HG03432 (cell line): ENCODE data around the gene HRH3.

Experiments
- ATAC-seq: cut with Tn5 transposase; IDR thresholded peaks from one replicate; pipeline ENCODE4 v1.9.1; 2021; ENCODE audit warnings: mild to moderate bottlenecking, moderate library complexity; ENCODE audit not compliant: unreplicated experiment

Gene HRH3

DNA sequence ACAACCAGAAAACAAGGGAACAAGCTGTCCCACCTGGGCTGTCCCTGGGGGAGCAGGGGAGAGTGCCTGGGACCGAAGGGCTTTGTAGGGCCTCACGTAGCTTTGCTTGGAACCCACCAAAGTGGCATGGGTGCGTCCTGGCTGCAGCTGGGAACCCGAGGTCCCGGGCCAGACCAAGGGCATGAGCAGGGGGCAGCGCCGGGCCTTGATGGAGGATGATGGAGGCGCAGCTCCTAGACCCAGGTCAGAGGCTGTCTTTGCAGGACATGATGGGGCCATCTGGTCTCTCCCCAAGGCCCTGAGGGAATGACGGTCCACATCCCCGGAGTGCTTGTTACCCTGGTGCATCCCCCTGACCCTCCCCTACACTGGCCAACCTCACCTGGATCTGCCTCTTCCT, 10.6 kb upstream of the HRH3 start:
- ATAC-seq: no peak

DNA sequence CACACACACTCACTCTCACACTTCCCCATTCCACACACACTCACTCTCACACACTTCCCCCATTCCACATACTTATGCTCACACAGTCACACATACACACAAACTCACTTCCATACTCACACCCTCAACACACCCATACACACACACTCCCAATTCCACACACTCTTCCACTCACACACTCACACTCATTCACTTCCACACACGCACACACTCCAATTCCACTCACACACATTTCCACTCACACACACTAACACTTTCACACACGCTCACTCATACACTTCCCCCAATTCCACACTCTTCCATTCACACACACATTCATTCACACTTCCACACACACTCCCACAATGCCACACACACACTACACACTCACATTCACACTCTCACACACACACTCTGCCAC, 10.2 kb upstream of the HRH3 start:
- ATAC-seq: no peak

GRCh38 chr20:62229667-62230066, 9.6 kb upstream of the HRH3 start:
- no peak for ATAC-seq

- no peak for ATAC-seq
Measured at GRCh38 chr20:62228982-62229545, 9.0 kb upstream of the HRH3 start.

DNA sequence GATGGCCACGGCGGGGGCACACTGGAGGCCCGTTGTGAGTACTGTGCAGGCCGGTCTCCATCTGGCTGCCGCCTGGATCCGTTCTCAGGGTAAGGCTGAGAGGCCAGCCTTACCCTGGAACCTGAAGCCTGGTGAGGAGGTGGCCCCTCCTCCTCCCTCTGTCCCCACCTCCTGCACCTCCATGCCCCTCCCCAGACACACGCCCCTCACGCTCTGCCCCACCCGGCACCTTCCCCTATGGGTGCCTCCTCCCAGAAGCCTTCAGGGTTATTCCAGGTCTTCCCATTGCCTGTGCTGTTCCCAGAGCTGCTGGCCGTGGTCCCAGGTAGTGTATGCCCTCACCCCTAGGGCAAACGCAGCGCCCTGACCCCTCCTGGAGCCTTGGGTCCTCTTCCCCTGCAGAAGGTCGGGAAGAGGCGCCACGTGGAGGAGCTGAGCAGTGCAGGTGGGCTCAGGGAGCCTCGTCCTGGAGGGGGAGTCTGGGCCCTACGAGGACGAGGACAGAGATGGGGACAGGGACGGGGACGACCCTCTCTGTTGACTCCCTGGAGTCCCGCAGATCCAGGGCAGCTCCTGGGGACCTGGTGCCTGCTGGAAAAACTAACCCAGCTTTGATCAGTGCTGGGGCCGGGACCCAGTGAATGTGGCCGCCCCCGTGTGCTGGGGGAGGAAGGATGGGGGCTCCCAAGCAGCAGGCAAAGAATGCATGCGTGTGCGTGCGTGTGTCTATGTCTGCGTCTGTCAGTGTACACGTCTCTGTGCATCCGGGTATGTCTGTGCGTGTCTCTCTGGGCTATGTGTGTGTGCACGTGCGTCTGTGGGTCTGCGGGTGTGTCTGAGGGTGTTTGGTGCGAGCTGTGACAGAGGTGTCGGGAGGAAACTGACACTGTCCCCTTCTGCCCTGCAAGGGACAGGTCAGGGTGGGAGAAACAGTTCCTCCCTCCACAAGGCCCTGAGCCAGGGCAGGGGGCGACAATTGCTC, 8.2 kb upstream of the HRH3 start:
- ATAC-seq: no peak

DNA sequence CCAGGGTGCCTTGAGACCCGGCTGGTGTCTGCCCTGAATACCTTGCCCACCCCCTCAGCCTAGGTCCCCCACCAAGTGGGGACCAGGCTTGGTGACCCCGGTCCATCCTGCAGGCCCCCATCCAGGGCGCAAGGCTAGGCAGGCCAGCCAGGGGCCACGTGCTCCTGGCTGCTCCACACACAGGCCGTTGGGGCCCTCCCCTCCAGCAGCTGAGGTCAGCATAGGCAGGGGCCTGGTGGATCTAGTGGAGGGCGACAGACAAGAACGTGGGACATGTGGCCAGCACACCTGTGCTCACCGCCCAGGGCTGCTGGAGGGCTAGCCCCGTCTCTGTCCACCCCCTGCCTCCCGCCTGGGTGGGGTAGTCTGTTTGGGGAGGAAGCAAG, 7.5 kb upstream of the HRH3 start:
- no peak for ATAC-seq

DNA sequence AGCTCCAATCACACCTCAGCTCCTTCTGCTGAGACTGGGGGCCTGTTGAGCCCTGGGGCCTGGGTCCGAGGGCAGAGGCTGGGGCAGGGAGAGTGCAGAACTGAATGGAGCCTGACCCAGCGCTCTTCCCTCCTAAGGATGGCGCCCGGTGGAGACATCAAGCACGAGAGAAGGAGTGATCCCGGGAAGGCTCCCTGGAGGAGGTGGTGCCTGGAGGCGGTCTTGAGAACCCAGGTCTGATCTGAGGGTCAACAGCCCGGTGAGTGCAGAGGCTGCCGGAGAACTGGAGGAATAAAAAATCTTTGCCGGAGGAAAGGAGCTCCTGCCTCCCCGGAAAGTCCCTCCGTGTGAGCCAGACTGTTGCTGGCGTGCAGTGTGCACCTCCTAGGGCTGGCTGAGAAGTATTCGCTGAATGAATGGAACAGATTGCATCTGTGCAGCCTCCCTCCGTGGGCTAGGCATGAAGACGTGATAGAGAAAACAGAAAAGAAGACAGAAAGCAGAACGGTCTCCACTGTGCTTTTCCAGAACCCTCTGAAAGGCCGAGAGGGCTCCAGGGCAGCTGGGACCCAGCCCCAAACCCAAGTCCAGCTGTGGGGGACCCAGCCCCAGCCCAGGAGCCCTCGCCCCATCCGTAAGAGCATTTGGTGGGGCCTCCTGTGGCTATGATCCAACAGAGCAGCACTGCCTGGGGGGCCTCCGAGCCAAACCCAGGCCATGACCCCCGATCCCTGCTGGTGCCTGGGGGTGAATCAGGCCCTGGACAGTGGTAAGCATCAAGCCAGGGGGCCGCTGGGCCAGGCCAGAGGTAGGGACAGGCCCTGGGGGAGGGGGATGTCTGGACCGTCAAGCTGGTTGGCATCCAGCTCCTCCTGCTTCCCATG, 6.9 kb upstream of the HRH3 start:
- no peak for ATAC-seq

DNA sequence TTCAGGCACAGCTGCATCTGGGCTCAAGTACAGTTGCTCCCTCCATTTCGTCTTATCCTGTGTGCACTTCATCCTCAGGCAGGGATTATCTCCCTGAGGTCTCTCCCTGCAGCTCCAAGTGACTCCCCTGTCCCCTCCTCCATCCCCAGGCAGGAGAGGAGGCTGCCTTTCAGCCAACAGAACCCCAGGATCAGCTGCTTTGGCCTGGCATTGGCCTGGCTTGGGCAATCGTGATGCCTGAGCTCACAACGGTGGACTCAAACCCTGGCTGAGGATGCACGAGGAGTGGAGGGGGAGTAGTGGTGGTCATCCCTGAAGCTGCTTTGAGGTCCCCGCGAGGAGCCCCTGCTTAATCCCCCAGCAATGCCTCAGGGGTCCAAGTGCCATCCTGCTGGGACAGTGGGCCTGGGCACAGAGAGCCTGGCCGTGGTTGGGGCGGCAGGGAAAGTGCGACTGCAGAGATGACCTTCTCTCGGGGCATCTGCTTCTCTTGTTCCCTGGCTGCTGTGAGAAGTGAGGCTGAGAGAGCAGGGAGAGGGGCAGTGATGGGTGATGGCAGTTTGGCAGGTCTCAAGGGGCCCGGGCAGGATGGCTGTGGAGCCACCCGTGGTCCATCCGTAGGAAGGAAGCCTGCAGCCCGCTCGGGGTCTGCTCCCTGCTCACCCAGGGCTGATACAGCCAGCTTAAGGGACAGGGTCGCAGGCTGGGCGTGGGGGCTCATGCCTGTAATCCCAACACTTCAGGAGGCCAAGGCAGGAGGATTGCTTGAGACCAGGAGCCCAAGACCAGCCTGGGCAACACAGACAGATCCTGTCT, 6.0 kb upstream of the HRH3 start:
- ATAC-seq: no peak

GRCh38 chr20:62225026-62225425, 4.9 kb upstream of the HRH3 start:
- no peak for ATAC-seq

DNA sequence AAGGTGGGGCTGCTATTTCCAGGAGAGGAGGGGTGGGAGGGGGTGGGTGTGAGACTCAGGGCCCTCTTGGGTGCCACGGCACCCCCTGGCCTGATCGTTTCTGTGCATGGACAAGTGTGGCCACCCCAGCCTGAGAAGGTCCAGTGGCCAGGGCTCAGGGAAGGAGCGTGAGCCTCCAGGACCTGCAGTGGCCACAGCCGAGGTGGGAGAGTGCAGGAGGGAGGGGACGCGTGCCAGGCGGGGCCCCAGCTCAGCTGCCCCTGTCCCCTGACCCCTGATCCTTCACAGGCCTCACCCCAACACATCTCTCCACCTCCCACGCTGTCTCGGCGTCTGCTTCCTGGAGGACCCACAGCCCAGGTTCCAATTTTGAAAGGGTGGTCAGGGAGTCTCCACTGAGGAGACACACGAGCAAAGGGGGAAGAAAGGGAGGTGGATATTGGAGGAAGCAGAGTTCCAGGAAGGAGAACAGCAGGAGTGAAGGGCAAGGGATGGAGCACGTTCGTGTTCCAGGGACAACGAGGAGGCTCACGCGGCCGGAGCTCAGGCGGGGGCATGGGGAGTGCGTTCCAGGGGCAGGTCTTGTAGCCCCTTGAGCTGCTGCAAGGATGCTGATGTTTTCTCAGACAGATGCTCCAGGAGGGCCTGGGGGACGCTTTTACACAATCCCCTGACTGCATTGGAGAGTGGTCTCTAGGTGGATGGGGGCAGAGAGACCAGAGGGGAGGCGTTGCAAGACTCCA, 4.2 kb upstream of the HRH3 start:
- ATAC-seq: no peak

DNA sequence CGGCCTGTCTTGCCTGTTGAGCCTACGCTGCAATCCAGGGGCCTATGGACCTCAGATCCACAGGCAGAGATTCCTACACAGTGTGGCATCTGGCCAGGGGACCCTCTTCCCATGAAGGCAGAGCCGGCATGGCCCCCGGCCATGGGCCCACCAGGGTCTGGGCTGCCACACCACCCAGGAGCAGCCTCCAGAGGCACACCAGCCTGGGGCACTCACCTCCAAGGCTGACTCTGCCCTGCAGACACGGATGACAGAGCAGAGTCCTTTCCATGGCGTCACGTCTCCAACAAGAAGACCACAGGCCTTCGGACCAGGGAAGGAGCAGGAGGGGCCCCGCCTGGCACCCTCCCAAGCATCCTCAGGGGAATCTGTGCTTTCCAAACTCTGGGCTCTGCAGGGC, 3.5 kb upstream of the HRH3 start:
- ATAC-seq: no peak

DNA sequence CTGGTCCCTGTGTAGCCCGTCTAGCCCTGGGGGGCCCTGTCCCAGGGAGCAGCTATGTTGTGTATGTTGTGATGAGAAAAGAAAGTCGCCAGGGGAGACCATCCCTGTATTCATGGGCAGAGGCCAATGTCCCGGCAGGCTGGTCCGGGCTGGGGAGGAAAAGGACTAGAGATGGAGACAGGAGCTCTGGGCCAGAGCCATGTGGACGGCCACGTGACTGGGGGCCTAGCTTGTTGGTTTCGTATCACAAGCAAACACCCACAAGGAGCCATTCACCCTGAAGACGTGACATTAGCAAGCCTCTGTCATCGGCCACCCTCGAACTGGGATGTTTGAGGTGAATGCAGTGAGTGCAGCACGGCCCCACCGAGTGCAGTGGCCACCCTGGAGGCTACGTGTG, 2.9 kb upstream of the HRH3 start:
- ATAC-seq: no peak

- no peak for ATAC-seq
Measured at GRCh38 chr20:62222266-62222850, 2.3 kb upstream of the HRH3 start.

DNA sequence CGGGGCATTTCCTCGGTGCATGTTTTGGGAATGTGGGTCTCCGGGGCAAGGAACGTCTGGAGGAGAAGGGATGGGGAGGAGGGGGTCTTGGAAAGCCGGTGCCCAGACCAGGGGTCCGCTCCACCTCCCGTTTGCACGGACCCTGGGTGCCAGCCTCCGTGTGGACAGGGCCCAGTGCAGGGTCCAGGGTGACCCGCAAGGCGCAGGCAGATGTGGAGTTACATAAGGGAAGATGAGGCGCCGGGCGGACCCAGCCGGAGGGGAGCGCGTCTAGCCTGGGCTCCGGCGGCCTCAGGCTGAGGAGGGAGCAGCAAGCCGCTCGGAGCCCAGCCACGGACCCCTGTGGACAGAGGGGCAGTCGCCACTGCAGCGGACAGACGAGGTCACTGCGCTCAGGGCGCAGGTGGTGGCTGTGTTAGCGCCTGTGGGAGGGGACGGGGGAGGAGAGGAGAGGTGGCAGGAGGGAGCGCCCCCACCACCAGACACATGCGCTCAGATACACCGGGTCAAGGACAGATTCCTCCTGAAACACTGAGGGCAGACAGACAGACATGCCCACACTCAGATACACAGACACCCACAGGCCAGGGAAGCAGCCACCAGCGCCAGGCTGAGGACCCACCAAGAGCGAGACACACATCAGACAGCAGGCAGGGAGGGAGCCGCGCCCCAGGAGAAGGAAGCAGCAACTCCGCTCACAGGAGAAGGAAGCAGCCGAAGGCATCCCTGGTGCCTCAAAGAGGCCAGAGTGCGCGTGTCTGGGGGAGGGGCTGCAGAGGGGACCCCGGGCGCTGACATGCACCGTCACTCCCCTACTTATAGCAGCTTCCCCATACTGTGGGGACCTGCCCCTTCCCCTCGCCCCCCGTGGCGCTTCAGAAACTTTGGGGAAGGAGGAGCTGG, 839 bp upstream of the HRH3 start:
- ATAC-seq: no peak

GRCh38 chr20:62219101-62219991, 732 bp downstream of the HRH3 start:
- ATAC-seq: no peak

- no peak for ATAC-seq
Measured at GRCh38 chr20:62217913-62218773, 1.9 kb downstream of the HRH3 start.
